ENCODE measurements around the gene CBX2.

GRCh38 chr17:79754370-79754769 lies 23.6 kb upstream of the CBX2 start:
- TF ChIP-seq CTCF (IDR thresholded peaks at IDR 0.05; ENCODE audit: insufficient read depth, low read length): no peak
- TF ChIP-seq, protein P1, sequence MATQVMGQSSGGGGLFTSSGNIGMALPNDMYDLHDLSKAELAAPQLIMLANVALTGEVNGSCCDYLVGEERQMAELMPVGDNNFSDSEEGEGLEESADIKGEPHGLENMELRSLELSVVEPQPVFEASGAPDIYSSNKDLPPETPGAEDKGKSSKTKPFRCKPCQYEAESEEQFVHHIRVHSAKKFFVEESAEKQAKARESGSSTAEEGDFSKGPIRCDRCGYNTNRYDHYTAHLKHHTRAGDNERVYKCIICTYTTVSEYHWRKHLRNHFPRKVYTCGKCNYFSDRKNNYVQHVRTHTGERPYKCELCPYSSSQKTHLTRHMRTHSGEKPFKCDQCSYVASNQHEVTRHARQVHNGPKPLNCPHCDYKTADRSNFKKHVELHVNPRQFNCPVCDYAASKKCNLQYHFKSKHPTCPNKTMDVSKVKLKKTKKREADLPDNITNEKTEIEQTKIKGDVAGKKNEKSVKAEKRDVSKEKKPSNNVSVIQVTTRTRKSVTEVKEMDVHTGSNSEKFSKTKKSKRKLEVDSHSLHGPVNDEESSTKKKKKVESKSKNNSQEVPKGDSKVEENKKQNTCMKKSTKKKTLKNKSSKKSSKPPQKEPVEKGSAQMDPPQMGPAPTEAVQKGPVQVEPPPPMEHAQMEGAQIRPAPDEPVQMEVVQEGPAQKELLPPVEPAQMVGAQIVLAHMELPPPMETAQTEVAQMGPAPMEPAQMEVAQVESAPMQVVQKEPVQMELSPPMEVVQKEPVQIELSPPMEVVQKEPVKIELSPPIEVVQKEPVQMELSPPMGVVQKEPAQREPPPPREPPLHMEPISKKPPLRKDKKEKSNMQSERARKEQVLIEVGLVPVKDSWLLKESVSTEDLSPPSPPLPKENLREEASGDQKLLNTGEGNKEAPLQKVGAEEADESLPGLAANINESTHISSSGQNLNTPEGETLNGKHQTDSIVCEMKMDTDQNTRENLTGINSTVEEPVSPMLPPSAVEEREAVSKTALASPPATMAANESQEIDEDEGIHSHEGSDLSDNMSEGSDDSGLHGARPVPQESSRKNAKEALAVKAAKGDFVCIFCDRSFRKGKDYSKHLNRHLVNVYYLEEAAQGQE (IDR thresholded peaks at IDR 0.05; ENCODE audit: insufficient replicate concordance, low read depth): no peak

Data from HL-60 (cell line).